Fibroblast of peridontal ligament (primary cell): ENCODE data around the gene ACAN.

Experiments
- DNase-seq: peaks from one replicate; pipeline ENCODE4 v3.0.0-alpha.2; 2010; ENCODE audit errors: extremely low read depth

ACAN gene

GRCh38 chr15:88920186-88920891 lies 117.1 kb downstream of the ACAN start:
- DNase-seq, result peak; percentile 70

GRCh38 chr15:88920892-88921435 lies 117.7 kb downstream of the ACAN start:
- DNase-seq, result peak; percentile 53
